H1 (cell line): ENCODE results near the gene SH2B2. TPM values are rescaled to one million over a fixed set of nuclear protein-coding genes. Genes with fewer than 3 reads are reported as not detected.

Experiments
- CTCF ChIA-PET: fragments of 300-600 bp; sonication (Branson Sonifier 250); formaldehyde crosslinking; loops from one replicate; lab custom pipeline; 2021; ENCODE audit not compliant: partially characterized antibody; lab: Charles Lee
- POLR2A ChIA-PET: fragments of 300-600 bp; sonication (Branson Sonifier 250); formaldehyde crosslinking; loops from one replicate; lab custom pipeline; 2021; ENCODE audit warnings: inconsistent platforms; ENCODE audit not compliant: partially characterized antibody; lab: Charles Lee
- DNase-seq, 2 experiments: peaks; one replicate each; pipeline versions ENCODE4 v3.0.0 to v3.0.0-alpha.2; 2010 to 2022; ENCODE audit warnings: low spot score in 2 of 2, low read depth in 1 of 2, mixed read lengths in 1 of 2
- FAIRE-seq: peaks from 2 replicates; lab custom pipeline; 2011; peaks lifted over from hg19 to GRCh38; lab: Jason Lieb, UNC
- H2AFZ ChIP-seq: 2 replicates; pipeline ENCODE4 v1.8.1; 2012; ENCODE audit warnings: low read length, inconsistent platforms
- H2AK5ac ChIP-seq: 2 replicates; pipeline ENCODE4 v1.6.1; 2013; ENCODE audit warnings: low read depth, low read length
- H2BK120ac ChIP-seq: replicated peaks from 2 replicates; pipeline ENCODE3; 2013; ENCODE audit warnings: low read depth, low read length, inconsistent platforms
- H2BK12ac ChIP-seq: 2 replicates; pipeline ENCODE4 v1.6.1; 2013; ENCODE audit warnings: low read depth, low read length
- H2BK15ac ChIP-seq: 2 replicates; pipeline ENCODE4 v1.6.1; 2013; ENCODE audit warnings: low read length
- H2BK20ac ChIP-seq: 2 replicates; pipeline ENCODE4 v1.6.1; 2013; ENCODE audit warnings: low read length
- H2BK5ac ChIP-seq: 2 replicates; pipeline ENCODE4 v1.6.1; 2013; ENCODE audit warnings: low read depth, low read length
- H3K14ac ChIP-seq: 2 replicates; pipeline ENCODE4 v1.6.1; 2013; ENCODE audit warnings: inconsistent platforms; ENCODE audit not compliant: insufficient read length
- H3K18ac ChIP-seq: 2 replicates; pipeline ENCODE4 v1.6.1; 2013; ENCODE audit warnings: low read length; ENCODE audit errors: extremely low read depth
- H3K23ac ChIP-seq: 2 replicates; pipeline ENCODE4 v1.6.1; 2013; ENCODE audit warnings: inconsistent platforms; ENCODE audit not compliant: insufficient read length
- H3K23me2 ChIP-seq: 2 replicates; pipeline ENCODE4 v1.6.1; 2013; ENCODE audit warnings: low read depth, low read length
- H3K27ac ChIP-seq: 2 replicates; pipeline ENCODE4 v1.6.1; 2011; ENCODE audit warnings: low read depth, low read length, inconsistent platforms
- H3K27me3 ChIP-seq, 4 experiments: replicated peaks in 1 of 4; 1 replicate in 1 of 4; 2 replicates in 3 of 4; pipeline versions ENCODE4 v1.6.1 to v1.8.1; 2011 to 2013; ENCODE audit warnings: low read length in 3 of 4, mild to moderate bottlenecking in 3 of 4, inconsistent platforms in 2 of 4, mixed read lengths in 2 of 4, moderate library complexity in 1 of 4; ENCODE audit not compliant: control insufficient read depth in 3 of 4, insufficient read depth in 3 of 4; ENCODE audit errors: extremely low read depth in 1 of 4
- H3K36me3 ChIP-seq, 4 experiments: 2 replicates each; pipeline versions ENCODE4 v1.6.1 to v1.8.1; 2011 to 2013; ENCODE audit warnings: mild to moderate bottlenecking in 4 of 4, low read length in 3 of 4, moderate library complexity in 2 of 4, control low read depth in 1 of 4, inconsistent platforms in 1 of 4; ENCODE audit not compliant: insufficient read depth in 4 of 4, control insufficient read depth in 2 of 4
- H3K4ac ChIP-seq: replicated peaks from 2 replicates; pipeline ENCODE3; 2013; ENCODE audit warnings: low read length, low read depth, mixed read lengths, inconsistent platforms; ENCODE audit not compliant: insufficient read length
- H3K4me1 ChIP-seq, 4 experiments: replicated peaks in 1 of 4; 1 replicate in 1 of 4; 2 replicates in 3 of 4; pipeline versions ENCODE4 v1.6.1 to v1.8.1; 2011 to 2013; ENCODE audit warnings: low read length in 3 of 4, inconsistent platforms in 2 of 4, mixed read lengths in 1 of 4; ENCODE audit not compliant: insufficient read depth in 4 of 4, control insufficient read depth in 3 of 4
- H3K4me2 ChIP-seq, 2 experiments: 2 replicates each; pipeline versions ENCODE4 v1.6.1 to v1.8.1; 2011 to 2013; ENCODE audit warnings: low read depth in 2 of 2, low read length in 2 of 2, control low read depth in 1 of 2, inconsistent platforms in 1 of 2, mild to moderate bottlenecking in 1 of 2; ENCODE audit not compliant: insufficient read depth in 1 of 2
- H3K4me3 ChIP-seq, 4 experiments: fragments of 200-600, 300-600 bp in 1 of 4; sonication (generic), shearing (Covaris generic), sonication (Bioruptor Twin) in 1 of 4; 2 replicates each; pipeline versions ENCODE4 v1.5.1 to v1.8.1; 2011 to 2016; ENCODE audit warnings: low read length in 4 of 4, low read depth in 3 of 4, control low read depth in 2 of 4, inconsistent platforms in 2 of 4, mild to moderate bottlenecking in 2 of 4, mixed read lengths in 1 of 4, moderate library complexity in 1 of 4; ENCODE audit not compliant: insufficient read depth in 2 of 4; ENCODE audit errors: extremely low read depth in 1 of 4
- H3K56ac ChIP-seq: replicated peaks from 2 replicates; pipeline ENCODE3; 2013; ENCODE audit warnings: low read depth, mild to moderate bottlenecking, mixed read lengths, low read length, inconsistent platforms; ENCODE audit not compliant: insufficient read length
- H3K79me1 ChIP-seq: 2 replicates; pipeline ENCODE4 v1.6.1; 2013; ENCODE audit warnings: low read depth, low read length, control low read depth
- H3K79me2 ChIP-seq, 2 experiments: 2 replicates each; pipeline versions ENCODE4 v1.6.1 to v1.8.1; 2012 to 2013; ENCODE audit warnings: low read length in 2 of 2, mild to moderate bottlenecking in 2 of 2, inconsistent platforms in 1 of 2; ENCODE audit not compliant: insufficient read depth in 2 of 2, control insufficient read depth in 1 of 2
- H3K9ac ChIP-seq, 4 experiments: replicated peaks in 1 of 4; 1 replicate in 1 of 4; 2 replicates in 3 of 4; pipeline versions ENCODE4 v1.6.1 to v1.8.1; 2011 to 2013; ENCODE audit warnings: low read depth in 3 of 4, low read length in 3 of 4, control low read depth in 2 of 4, mild to moderate bottlenecking in 2 of 4, moderate library complexity in 2 of 4, inconsistent platforms in 1 of 4; ENCODE audit errors: extremely low read depth in 1 of 4
- H3K9me3 ChIP-seq, 2 experiments: 2 replicates each; pipeline versions ENCODE4 v1.6.1 to v1.8.1; 2012 to 2013; ENCODE audit warnings: mild to moderate bottlenecking in 2 of 2, moderate library complexity in 2 of 2, control low read depth in 1 of 2, inconsistent platforms in 1 of 2, low read depth in 1 of 2, low read length in 1 of 2, mixed read lengths in 1 of 2; ENCODE audit not compliant: insufficient read depth in 2 of 2
- H4K20me1 ChIP-seq, 2 experiments: replicated peaks in 1 of 2; 2 replicates each; pipeline versions ENCODE3 to v1.8.1; 2011 to 2013; ENCODE audit warnings: inconsistent platforms in 2 of 2, low read length in 2 of 2, mild to moderate bottlenecking in 1 of 2; ENCODE audit not compliant: insufficient read depth in 2 of 2, control insufficient read depth in 1 of 2
- H4K5ac ChIP-seq: 2 replicates; pipeline ENCODE4 v1.6.1; 2013; ENCODE audit warnings: low read length, low read depth, mixed read lengths, inconsistent platforms; ENCODE audit not compliant: insufficient read length
- H4K8ac ChIP-seq: 2 replicates; pipeline ENCODE4 v1.8.0; 2013; ENCODE audit warnings: mild to moderate bottlenecking, moderate library complexity, low read length, inconsistent platforms; ENCODE audit not compliant: insufficient read depth; ENCODE audit errors: extremely low read depth
- H4K91ac ChIP-seq: replicated peaks from 2 replicates; pipeline ENCODE3; 2013; ENCODE audit warnings: low read length, mixed read lengths, inconsistent platforms; ENCODE audit not compliant: insufficient read length
- CREB1 ChIP-seq: IDR thresholded peaks from 2 replicates; pipeline ENCODE4 v1.6.1; 2012; ENCODE audit warnings: inconsistent platforms
- KDM4A ChIP-seq: IDR thresholded peaks from one replicate; pipeline ENCODE4 v1.7.1; 2012; ENCODE audit warnings: low read depth, mild to moderate bottlenecking, moderate library complexity, low read length, inconsistent platforms; ENCODE audit not compliant: severe bottlenecking
- RAD21 ChIP-seq, 2 experiments: IDR thresholded peaks in 1 of 2; conservative IDR thresholded peaks in 1 of 2; 2 replicates each; pipeline ENCODE4 v1.6.1; 2011; ENCODE audit warnings: low read depth in 2 of 2, low read length in 2 of 2, improper control_type of control experiment in 1 of 2, inconsistent platforms in 1 of 2, mild to moderate bottlenecking in 1 of 2, moderate library complexity in 1 of 2
- RFX5 ChIP-seq: IDR thresholded peaks from 2 replicates; pipeline ENCODE4 v1.6.1; 2011; ENCODE audit warnings: low read depth, low read length, improper control_type of control experiment, borderline replicate concordance
- SIX5 ChIP-seq: IDR thresholded peaks from 2 replicates; pipeline ENCODE4 v1.6.1; 2011; ENCODE audit warnings: mild to moderate bottlenecking, low read depth, low read length
- WGBS, 2 experiments: shearing (Covaris generic) in 1 of 2; methylation state at CpG; one replicate each; pipeline versions ENCODE4 v1.1.6 to v1.1.7; 2013 to 2015; ENCODE audit warnings: low lambda C conversion rate in 2 of 2, mixed read lengths in 2 of 2, inconsistent platforms in 1 of 2, low coverage in 1 of 2, missing lambda C conversion rate in 1 of 2; ENCODE audit not compliant: insufficient replicate concordance in 2 of 2, insufficient coverage in 1 of 2, insufficient read length in 1 of 2; ENCODE audit errors: extremely low coverage in 1 of 2, missing lambda C conversion rate in 1 of 2; 5-methylcytosine and 5-hydroxymethylcytosine counted together
- polyA plus RNA-seq, 7 experiments: library from polyadenylated mRNA; depleted of rRNA in 3 of 7; stranded (reverse) in 5 of 7; unstranded in 2 of 7; fragments of >200 nt in 5 of 7; fragments of 200-250 nt in 2 of 7; gene quantifications; 1 replicate in 5 of 7; 2 replicates in 1 of 7; 4 replicates in 1 of 7; pipeline versions ENCODE4 v1.2.1 to v1.2.3, GENCODE V29; 2011 to 2013; ENCODE audit warnings: missing spikeins in 2 of 7, mixed read lengths in 2 of 7
- total RNA-seq: library from RNA; stranded (reverse); fragmentation: NEBNext Ultra II Directional; extraction: Animal tissue kit (Norgen Biotek cat#: 25700); gene quantifications from 2 replicates; pipeline ENCODE4 v1.2.1, GENCODE V29; 2021
- TF ChIP-seq, protein P1 (sequence below), 3 experiments: IDR thresholded peaks; 1 replicate in 2 of 3; 2 replicates in 1 of 3; pipeline versions ENCODE4 v1.5.1 to v1.6.1; 2011; ENCODE audit warnings: low read length in 3 of 3, mild to moderate bottlenecking in 3 of 3, inconsistent platforms in 2 of 3, low read depth in 1 of 3, moderate library complexity in 1 of 3; ENCODE audit not compliant: insufficient read depth in 1 of 3; ENCODE audit errors: control extremely low read depth in 1 of 3
- TF ChIP-seq, protein P2 (sequence below): IDR thresholded peaks from 2 replicates; pipeline ENCODE4 v1.6.1; 2012; ENCODE audit warnings: inconsistent platforms

Gene SH2B2
- total and polyA plus RNA-seq, 2 of the 8 experiments (the other 6 are each of a cell fraction or from before 2014, with no cell fraction given) = 11.5 to 18.7 TPM

DNA sequence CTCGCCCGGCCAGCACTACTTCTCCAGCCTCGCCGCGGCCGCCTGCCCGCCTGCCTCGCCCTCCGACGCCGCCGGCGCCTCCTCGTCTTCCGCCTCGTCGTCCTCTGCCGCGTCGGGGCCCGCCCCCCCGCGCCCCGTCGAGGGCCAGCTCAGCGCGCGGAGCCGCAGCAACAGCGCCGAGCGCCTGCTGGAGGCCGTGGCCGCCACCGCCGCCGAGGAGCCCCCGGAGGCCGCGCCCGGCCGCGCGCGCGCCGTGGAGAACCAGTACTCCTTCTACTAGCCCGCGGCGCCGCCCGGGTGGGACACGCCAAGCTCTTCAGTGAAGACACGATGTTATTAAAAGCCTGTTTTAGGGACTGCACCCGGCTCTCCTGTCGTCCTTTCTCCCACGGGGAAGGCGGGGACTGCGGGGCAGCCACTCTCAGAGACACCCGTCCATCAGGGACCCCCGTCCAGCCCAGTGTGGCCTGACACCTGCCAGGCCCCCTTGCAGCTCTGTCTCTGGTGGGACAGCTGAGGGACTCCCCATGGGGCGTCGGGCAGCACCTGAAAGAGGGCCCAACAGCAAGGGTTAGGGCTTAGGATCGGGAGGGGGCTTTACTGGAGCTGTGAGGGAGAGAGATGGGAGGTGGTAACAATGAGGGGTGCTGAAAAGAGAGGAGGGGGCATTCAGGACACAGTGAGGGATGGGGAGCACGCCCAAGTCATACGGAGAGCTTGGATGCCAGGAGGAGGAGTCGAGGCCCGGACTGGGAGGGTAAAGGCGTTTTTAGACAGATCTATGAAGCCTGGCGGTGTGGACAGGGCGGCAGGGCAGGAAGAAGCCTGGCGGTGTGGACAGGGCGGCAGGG is 34.9 kb downstream of the SH2B2 start:
- peak overlapping the region in 3 of 4 experiments; percentile 12 to 44 (median 23); a peak in 6 of 8 replicates for H3K4me3 ChIP-seq
- TF ChIP-seq, protein P1, sequence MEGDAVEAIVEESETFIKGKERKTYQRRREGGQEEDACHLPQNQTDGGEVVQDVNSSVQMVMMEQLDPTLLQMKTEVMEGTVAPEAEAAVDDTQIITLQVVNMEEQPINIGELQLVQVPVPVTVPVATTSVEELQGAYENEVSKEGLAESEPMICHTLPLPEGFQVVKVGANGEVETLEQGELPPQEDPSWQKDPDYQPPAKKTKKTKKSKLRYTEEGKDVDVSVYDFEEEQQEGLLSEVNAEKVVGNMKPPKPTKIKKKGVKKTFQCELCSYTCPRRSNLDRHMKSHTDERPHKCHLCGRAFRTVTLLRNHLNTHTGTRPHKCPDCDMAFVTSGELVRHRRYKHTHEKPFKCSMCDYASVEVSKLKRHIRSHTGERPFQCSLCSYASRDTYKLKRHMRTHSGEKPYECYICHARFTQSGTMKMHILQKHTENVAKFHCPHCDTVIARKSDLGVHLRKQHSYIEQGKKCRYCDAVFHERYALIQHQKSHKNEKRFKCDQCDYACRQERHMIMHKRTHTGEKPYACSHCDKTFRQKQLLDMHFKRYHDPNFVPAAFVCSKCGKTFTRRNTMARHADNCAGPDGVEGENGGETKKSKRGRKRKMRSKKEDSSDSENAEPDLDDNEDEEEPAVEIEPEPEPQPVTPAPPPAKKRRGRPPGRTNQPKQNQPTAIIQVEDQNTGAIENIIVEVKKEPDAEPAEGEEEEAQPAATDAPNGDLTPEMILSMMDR (IDR thresholded peaks at IDR 0.05; ENCODE audit: control extremely low read depth in 1 of 3, insufficient read depth in 1 of 3, low read depth in 1 of 3, low read length in 3 of 3) = peak; percentile 13 to 43 (median 21)
- TF ChIP-seq RFX5 = no peak
- peak; percentile 38; the same call in 1 of the 2 replicates for TF ChIP-seq CREB1
- no peak for TF ChIP-seq KDM4A
- TF ChIP-seq RAD21 (IDR thresholded peaks at IDR 0.05 in 1 of 2, conservative IDR thresholded peaks at IDR 0.05 in 1 of 2; ENCODE audit: low read depth in 2 of 2, low read length in 2 of 2) = peak in 1 of 2 experiments; percentile 38; a peak in 2 of 4 replicates
- TF ChIP-seq, protein P2, sequence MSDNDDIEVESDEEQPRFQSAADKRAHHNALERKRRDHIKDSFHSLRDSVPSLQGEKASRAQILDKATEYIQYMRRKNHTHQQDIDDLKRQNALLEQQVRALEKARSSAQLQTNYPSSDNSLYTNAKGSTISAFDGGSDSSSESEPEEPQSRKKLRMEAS = 0 out of 2 replicates have a peak, but pooled peaks have one; percentile 39
- TF ChIP-seq SIX5 = no peak

More for the DNA sequence above, 34.9 kb downstream of the SH2B2 start:
- Histone ChIP-seq H3K18ac (no peak overlapping the region; the same call in 1 of the 2 replicates), H3K23ac (no peak overlapping the region), H3K79me1 (no peaks in the 10 kb centered on the region), H3K4me2 (peak overlapping the region; percentile 36 to 69), H2AK5ac (no peak overlapping the region), H2BK20ac (no peak overlapping the region), H4K20me1 (peaks cover 0 to 7% of the 10 kb centered on the region in 2 experiments), H3K27ac (no peak overlapping the region), H3K23me2 (peaks cover 5% of the 10 kb centered on the region), H3K14ac (no peak overlapping the region), H3K9me3 (no peaks in the 10 kb centered on the region), H4K91ac (no peak overlapping the region), H3K56ac (no peak overlapping the region), H3K9ac (no peak overlapping the region), H3K36me3 (no peaks in the 10 kb centered on the region; a peak in 1 of 8 replicates), H4K5ac (no peak overlapping the region), H4K8ac (peak overlapping the region; percentile 88), H3K4ac (no peak overlapping the region), H2BK5ac (no peak overlapping the region), H2BK12ac (0 out of 2 replicates have a peak overlapping the region, but pooled peaks have one; percentile 9), H2BK15ac (no peak overlapping the region), H3K27me3 (peaks cover 0 to 2% (median 0%) of the 10 kb centered on the region in 4 experiments; a peak in 3 of 7 replicates), H3K4me1 (peaks cover 4 to 12% (median 8%) of the 10 kb centered on the region in 4 experiments; a peak in 6 of 7 replicates), H3K79me2 (no peaks in the 10 kb centered on the region), H2AFZ (no peak overlapping the region), H2BK120ac (no peak overlapping the region)
- ChIA-PET CTCF (interaction anchor here (0.6 to 8.6 kb wide), 8 partner anchors 8 to 68 kb away, joined by 3 to 134 read pairs (median 6); no protein-coding TSS in a partner anchor), POLR2A (interaction anchor here (1.2 to 1.4 kb wide), 4 partner anchors 8 to 42 kb away, joined by 3 to 5 read pairs (median 4); no protein-coding TSS in a partner anchor)
- peak in 1 of 2 experiments; percentile 74 for DNase-seq
- 34% methylated on average over 55 of the region's 73 CpGs; no CpG with 5 or more reads in 1 of the 2 experiments for WGBS, 2 experiments
- FAIRE-seq = no peak
